Fibroblast of lung (primary cell): ENCODE results near the gene ELMO1.

Experiments
- CTCF ChIP-seq, 2 donors: IDR thresholded peaks in 1 of 2; conservative IDR thresholded peaks in 1 of 2; 1 replicate in 1 of 2; 2 replicates in 1 of 2; pipeline ENCODE4 v1.5.1; 2011 to 2012; ENCODE audit warnings: low read length in 2 of 2, control low read depth in 1 of 2, inconsistent platforms in 1 of 2, low read depth in 1 of 2, mild to moderate bottlenecking in 1 of 2
- EZH2 ChIP-seq: IDR thresholded peaks from 2 replicates; pipeline ENCODE4 v1.5.1; 2012; ENCODE audit warnings: low read length, control low read depth, mild to moderate bottlenecking; ENCODE audit errors: missing control alignments

- TF ChIP-seq CTCF (conservative IDR thresholded peaks at IDR 0.05 in 1 of 2, IDR thresholded peaks at IDR 0.05 in 1 of 2; ENCODE audit: low read depth in 1 of 2, low read length in 2 of 2) (no peak), EZH2 (no peak)
These were observed 413.0 kb downstream of the ELMO1 start for GRCh38 chr7:37035631-37036030.
